Measurements from ENCODE around the gene NDUFB10.

NDUFB10 gene

GRCh38 chr16:2002406-2003230 lies 43.3 kb downstream of the NDUFB10 start:
- no peak for DNase-seq (ENCODE audit: low read depth)

DNA sequence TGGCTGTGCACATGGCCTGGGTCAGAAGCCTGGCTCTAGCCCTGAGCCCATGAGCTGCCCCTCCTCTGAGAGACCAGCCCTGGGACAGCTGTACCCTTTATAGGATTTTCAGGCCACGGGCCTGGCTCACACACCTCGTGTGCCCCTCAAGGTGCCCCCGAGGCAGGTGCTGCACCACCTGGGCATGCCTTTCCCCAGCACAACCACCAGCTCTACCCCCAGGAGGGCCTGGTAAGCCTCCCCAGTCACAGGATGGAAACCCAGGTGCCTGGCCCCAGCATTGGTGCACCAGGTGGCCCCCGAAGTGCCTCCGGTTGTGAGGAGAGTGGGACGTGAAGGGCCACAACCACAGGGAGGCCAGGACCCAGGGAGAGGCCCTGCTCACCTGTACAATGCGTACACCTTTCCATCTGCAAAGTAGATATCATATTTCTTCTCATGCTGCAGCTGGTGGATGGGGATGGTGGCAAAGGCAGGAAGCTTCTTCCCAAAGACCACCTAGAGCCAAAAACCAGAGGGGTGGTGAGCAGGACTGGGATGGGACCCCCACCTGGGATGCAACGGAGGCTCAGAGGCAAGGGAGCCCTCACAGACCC lies 44.0 kb downstream of the NDUFB10 start:
- no peak for DNase-seq (ENCODE audit: low read depth)

- DNase-seq (ENCODE audit: low read depth), result peak; percentile 72
Measured at GRCh38 chr16:2003827-2004641, 44.7 kb downstream of the NDUFB10 start.

- DNase-seq (ENCODE audit: low read depth), result no peak
Measured at GRCh38 chr16:2004795-2005517, 45.6 kb downstream of the NDUFB10 start.

GRCh38 chr16:2005646-2006045 lies 46.3 kb downstream of the NDUFB10 start:
- no peak for DNase-seq (ENCODE audit: low read depth)

- no peak for DNase-seq (ENCODE audit: low read depth)
Measured at GRCh38 chr16:2006317-2006716, 47.0 kb downstream of the NDUFB10 start.

DNA sequence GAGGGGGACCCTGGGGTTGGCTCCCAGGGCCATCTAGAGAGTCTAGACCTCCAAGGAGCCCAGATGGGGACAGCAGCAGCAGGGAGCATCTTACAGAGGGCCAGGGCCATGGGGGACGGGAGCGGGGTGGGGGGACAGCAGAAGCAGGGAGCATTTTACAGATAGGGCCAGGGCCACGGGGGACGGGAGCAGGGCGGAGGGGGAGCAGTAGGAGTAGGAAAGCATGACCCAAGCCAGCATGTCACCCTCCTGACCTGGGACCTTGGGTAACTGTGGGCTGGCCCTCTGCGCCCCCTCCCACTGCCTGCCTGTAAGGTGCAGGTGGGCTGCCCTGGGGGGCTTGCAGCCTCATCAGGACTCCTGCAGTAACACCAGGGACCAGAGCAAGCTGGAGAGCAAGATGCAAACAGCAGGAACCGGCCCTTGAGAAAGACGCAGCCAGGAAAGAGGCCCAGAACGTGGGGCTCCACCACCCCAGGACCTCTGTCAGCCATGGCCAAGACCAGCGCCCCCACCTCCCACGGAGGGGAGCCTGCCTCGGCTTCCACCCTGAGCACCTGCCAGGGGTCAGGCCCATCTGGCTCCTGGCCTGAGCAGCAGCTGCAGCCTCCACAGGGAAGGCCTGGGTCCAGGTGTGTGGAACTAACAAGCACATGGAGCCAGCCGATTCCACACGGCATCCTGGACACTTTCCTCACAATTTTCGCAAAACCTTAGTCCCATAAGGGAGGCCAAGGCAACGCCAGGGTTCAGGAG lies 47.9 kb downstream of the NDUFB10 start:
- no peak for DNase-seq (ENCODE audit: low read depth)

- DNase-seq (ENCODE audit: low read depth), result peak; percentile 79
Measured at GRCh38 chr16:2008009-2008526, 48.7 kb downstream of the NDUFB10 start.

GRCh38 chr16:2008631-2009163 lies 49.4 kb downstream of the NDUFB10 start:
- no peak for DNase-seq (ENCODE audit: low read depth)

GRCh38 chr16:2009164-2009711 lies 49.9 kb downstream of the NDUFB10 start:
- DNase-seq (ENCODE audit: low read depth), result no peak

- DNase-seq (ENCODE audit: low read depth), result no peak
Measured at GRCh38 chr16:2009791-2010510, 50.6 kb downstream of the NDUFB10 start, which contains the start of gene ZNF598. TSS of gene ZNF598 (minus strand) at chr16:2009821.

Data from fibroblast of the conjunctiva (primary cell).